Mammary epithelial cell (primary cell): ENCODE measurements around the gene CDH13.

Experiments
- EZH2 ChIP-seq: IDR thresholded peaks from 2 replicates; pipeline ENCODE4 v1.6.1; 2012; ENCODE audit warnings: low read length, inconsistent platforms, borderline replicate concordance
- TF ChIP-seq, protein P1 (sequence below), 2 donors: IDR thresholded peaks in 1 of 2; conservative IDR thresholded peaks in 1 of 2; 2 replicates each; pipeline ENCODE4 v1.5.1; 2011 to 2012; ENCODE audit warnings: inconsistent platforms in 2 of 2, low read length in 2 of 2, mild to moderate bottlenecking in 2 of 2, control low read depth in 1 of 2, low read depth in 1 of 2; ENCODE audit not compliant: insufficient read depth in 1 of 2; ENCODE audit errors: extremely low read depth in 1 of 2

GRCh38 chr16:83721676-83722075 lies 1094.9 kb downstream of the CDH13 start:
- TF ChIP-seq, protein P1, sequence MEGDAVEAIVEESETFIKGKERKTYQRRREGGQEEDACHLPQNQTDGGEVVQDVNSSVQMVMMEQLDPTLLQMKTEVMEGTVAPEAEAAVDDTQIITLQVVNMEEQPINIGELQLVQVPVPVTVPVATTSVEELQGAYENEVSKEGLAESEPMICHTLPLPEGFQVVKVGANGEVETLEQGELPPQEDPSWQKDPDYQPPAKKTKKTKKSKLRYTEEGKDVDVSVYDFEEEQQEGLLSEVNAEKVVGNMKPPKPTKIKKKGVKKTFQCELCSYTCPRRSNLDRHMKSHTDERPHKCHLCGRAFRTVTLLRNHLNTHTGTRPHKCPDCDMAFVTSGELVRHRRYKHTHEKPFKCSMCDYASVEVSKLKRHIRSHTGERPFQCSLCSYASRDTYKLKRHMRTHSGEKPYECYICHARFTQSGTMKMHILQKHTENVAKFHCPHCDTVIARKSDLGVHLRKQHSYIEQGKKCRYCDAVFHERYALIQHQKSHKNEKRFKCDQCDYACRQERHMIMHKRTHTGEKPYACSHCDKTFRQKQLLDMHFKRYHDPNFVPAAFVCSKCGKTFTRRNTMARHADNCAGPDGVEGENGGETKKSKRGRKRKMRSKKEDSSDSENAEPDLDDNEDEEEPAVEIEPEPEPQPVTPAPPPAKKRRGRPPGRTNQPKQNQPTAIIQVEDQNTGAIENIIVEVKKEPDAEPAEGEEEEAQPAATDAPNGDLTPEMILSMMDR (conservative IDR thresholded peaks at IDR 0.05 in 1 of 2, IDR thresholded peaks at IDR 0.05 in 1 of 2; ENCODE audit: extremely low read depth in 1 of 2, insufficient read depth in 1 of 2, low read depth in 1 of 2, low read length in 2 of 2): no peak
- no peak for TF ChIP-seq EZH2
